ENCODE measurements around the gene NEK1.

NEK1 gene

DNA sequence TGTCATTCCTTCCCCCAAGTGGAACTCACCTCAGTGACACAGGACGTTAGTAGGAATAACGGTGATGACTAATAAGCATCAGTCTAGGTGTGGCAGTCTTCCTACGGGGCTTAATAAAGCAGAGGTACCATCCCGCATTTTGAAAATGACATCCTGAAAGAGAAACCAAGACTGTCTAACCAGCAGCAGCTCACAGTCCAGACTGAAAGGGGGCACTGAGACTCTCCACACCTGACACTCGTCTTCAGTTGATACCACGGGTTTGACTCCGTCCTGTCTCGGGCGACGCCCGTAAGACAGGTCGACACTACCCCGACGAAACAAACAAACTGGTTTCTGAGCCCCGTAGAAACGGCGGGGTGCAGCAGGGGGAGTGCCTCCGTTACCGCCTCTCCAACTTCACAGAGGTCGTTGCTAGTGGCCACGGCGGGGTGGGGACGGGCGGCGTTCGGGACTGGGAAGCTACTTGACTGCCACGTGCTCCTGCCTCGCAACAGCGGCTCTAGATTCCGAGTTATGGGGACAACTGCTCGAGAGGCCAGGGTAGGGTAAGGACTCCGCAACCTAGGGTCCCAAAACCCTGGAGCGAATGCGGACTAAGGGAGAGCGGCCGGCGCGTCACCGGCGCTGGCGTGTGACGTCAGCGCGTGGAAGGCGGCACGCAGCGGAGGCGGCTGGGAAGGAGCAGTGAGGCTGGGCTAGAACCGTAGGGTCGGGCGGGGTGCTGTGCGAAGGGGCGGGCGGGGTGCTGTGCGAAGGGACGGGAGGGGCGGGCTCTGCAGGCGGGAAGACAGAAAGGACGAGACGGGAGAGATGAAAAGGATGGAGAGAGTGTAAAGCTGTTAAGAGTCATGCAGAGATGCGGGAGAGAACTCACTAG, at the start of gene NEK1:
Gene NEK1, minus strand, starts transcription at position 593 of the 880 bp plus-strand sequence. CDS start 9,953 bp downstream, outside the sequence.
- no peaks in the 10 kb centered on the region for H3K27me3 Mint-ChIP-seq
- peak within 1 kb of the TSS; percentile 92 for H3K4me3 Mint-ChIP-seq
- peak; percentile 99 for ATAC-seq
- no peaks in the 10 kb centered on the region for H3K9me3 Mint-ChIP-seq
- H3K4me1 Mint-ChIP-seq: peaks cover 21% of the 10 kb centered on the region
- H3K36me3 Mint-ChIP-seq: peaks cover 6% of the 10 kb centered on the region
- peak within 1 kb of the TSS; percentile 92 for H3K27ac Mint-ChIP-seq

GRCh38 chr4:169661761-169662160, 49.4 kb upstream of the NEK1 start:
- H3K9me3 Mint-ChIP-seq: peaks cover 4% of the 10 kb centered on the region
- no peak overlapping the region for H3K4me3 Mint-ChIP-seq
- peaks cover 15% of the 10 kb centered on the region for H3K36me3 Mint-ChIP-seq
- no peaks in the 10 kb centered on the region for H3K27me3 Mint-ChIP-seq
- ATAC-seq: no peak
- peaks cover 11% of the 10 kb centered on the region for H3K4me1 Mint-ChIP-seq
- H3K27ac Mint-ChIP-seq: no peak overlapping the region

GRCh38 chr4:169660929-169661328, 48.5 kb upstream of the NEK1 start:
- ATAC-seq: no peak
- Mint-ChIP-seq H3K27ac (peak overlapping the region; percentile 96), H3K4me1 (peaks cover 11% of the 10 kb centered on the region), H3K9me3 (peaks cover under 1% of the 10 kb centered on the region), H3K4me3 (peak overlapping the region; percentile 88), H3K36me3 (peaks cover 8% of the 10 kb centered on the region), H3K27me3 (no peaks in the 10 kb centered on the region)

GRCh38 chr4:169659716-169660670, 47.6 kb upstream of the NEK1 start:
- no peaks in the 10 kb centered on the region for H3K9me3 Mint-ChIP-seq
- no peaks in the 10 kb centered on the region for H3K27me3 Mint-ChIP-seq
- ATAC-seq: peak; percentile 99
- peak overlapping the region; percentile 96 for H3K27ac Mint-ChIP-seq
- peaks cover 11% of the 10 kb centered on the region for H3K4me1 Mint-ChIP-seq
- H3K36me3 Mint-ChIP-seq: no peaks in the 10 kb centered on the region
- peak overlapping the region; percentile 88 for H3K4me3 Mint-ChIP-seq

GRCh38 chr4:169658975-169659715, 46.8 kb upstream of the NEK1 start:
- peak overlapping the region; percentile 96 for H3K27ac Mint-ChIP-seq
- no peaks in the 10 kb centered on the region for H3K27me3 Mint-ChIP-seq
- H3K9me3 Mint-ChIP-seq: no peaks in the 10 kb centered on the region
- H3K36me3 Mint-ChIP-seq: peaks cover 3% of the 10 kb centered on the region
- peaks cover 14% of the 10 kb centered on the region for H3K4me1 Mint-ChIP-seq
- no peak for ATAC-seq
- no peak overlapping the region for H3K4me3 Mint-ChIP-seq

DNA sequence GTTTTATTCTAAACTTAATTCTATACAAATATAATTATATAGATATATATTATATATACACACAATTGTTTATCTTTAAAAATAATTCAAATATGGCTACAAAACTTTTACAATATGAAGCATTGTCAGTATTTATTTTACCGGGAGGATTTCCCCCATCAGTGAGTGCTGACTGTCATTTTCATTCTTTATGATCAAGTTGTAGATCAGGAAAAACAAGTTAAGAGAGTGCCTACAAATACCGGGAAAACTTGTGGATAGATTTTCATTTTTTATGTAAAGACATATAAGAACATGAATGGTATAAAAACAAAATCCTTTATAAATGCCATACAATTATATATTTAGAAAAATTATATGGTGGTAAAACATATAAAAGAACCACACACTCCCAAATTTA, 45.8 kb upstream of the NEK1 start:
- H3K9me3 Mint-ChIP-seq: no peaks in the 10 kb centered on the region
- peaks cover 8% of the 10 kb centered on the region for H3K36me3 Mint-ChIP-seq
- H3K4me3 Mint-ChIP-seq: no peak overlapping the region
- peaks cover 18% of the 10 kb centered on the region for H3K4me1 Mint-ChIP-seq
- ATAC-seq: no peak
- no peaks in the 10 kb centered on the region for H3K27me3 Mint-ChIP-seq
- no peak overlapping the region for H3K27ac Mint-ChIP-seq

- H3K4me1 Mint-ChIP-seq: peaks cover 18% of the 10 kb centered on the region
- ATAC-seq: no peak
- H3K4me3 Mint-ChIP-seq: no peak overlapping the region
- H3K27ac Mint-ChIP-seq: no peak overlapping the region
- peaks cover 13% of the 10 kb centered on the region for H3K36me3 Mint-ChIP-seq
- no peaks in the 10 kb centered on the region for H3K27me3 Mint-ChIP-seq
- H3K9me3 Mint-ChIP-seq: no peaks in the 10 kb centered on the region
These were observed 45.2 kb upstream of the NEK1 start for GRCh38 chr4:169657470-169658107.

GRCh38 chr4:169655401-169655800, 43.0 kb upstream of the NEK1 start:
- Mint-ChIP-seq H3K27me3 (no peaks in the 10 kb centered on the region), H3K36me3 (peaks cover 18% of the 10 kb centered on the region), H3K4me1 (peaks cover 21% of the 10 kb centered on the region), H3K9me3 (no peaks in the 10 kb centered on the region), H3K27ac (no peak overlapping the region), H3K4me3 (no peak overlapping the region)
- no peak for ATAC-seq

DNA sequence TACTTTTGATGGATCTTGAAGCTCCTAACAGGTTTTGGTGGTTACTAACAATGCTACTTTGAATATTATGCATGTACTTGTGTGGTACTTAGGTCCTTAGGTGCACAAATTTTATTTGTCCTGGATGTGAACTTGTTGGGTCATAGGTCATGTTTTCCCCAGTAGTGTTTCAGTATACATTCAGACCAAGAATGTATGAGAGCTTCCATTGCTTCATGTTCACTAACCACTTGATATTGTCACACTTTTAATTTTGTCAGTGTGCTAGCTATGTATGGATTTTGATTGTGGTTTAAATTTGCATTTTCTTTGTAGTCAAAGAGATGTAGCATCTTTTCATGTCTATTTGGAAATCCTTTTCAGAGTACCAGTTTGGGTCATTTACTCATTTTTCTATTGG, 40.2 kb upstream of the NEK1 start:
- Mint-ChIP-seq H3K36me3 (peaks cover 25% of the 10 kb centered on the region), H3K27ac (no peak overlapping the region)
- no peak for ATAC-seq

GRCh38 chr4:169650227-169650936, 38.0 kb upstream of the NEK1 start:
- H3K27ac Mint-ChIP-seq: no peak overlapping the region
- no peaks in the 10 kb centered on the region for H3K9me3 Mint-ChIP-seq
- no peaks in the 10 kb centered on the region for H3K27me3 Mint-ChIP-seq
- no peak for ATAC-seq
- H3K4me3 Mint-ChIP-seq: no peak overlapping the region
- peaks cover 25% of the 10 kb centered on the region for H3K36me3 Mint-ChIP-seq
- peaks cover 18% of the 10 kb centered on the region for H3K4me1 Mint-ChIP-seq

More for the DNA sequence above, 40.2 kb upstream of the NEK1 start:
- no peak overlapping the region for H3K4me3 Mint-ChIP-seq
- H3K9me3 Mint-ChIP-seq: no peaks in the 10 kb centered on the region
- peaks cover 18% of the 10 kb centered on the region for H3K4me1 Mint-ChIP-seq
- H3K27me3 Mint-ChIP-seq: no peaks in the 10 kb centered on the region

DNA sequence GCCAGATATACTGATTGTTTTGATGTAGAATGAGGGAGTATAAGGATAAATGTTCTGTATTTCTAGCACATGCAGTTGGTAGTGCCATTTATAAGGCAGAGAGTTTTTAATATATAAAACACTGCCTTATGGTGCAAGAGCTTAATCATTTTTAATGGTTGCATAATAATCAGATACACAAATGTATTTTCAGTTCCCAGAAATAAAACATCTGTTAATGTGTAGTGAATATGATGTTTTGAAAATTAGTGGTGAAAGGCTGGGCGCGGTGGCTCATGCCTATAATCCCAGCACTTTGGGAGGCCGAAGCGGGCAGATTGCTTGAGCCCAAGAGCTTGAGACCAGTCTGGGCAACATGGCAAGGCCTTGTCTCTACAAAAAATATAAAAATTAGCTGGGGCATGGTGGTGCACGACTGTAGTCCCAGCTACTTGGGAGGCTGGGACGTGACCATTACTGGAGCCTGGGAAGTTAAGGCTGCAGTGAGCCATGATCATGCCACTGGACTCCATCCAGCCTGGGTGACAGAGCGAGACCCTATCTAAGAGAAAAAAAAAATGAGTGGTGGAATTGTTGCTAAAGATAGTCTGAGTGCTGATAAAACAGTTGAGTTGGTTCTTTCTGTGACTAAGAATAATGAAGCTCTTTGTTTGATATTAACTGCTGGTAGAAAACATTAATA, 37.3 kb upstream of the NEK1 start:
- Mint-ChIP-seq H3K4me3 (no peak overlapping the region), H3K27me3 (no peaks in the 10 kb centered on the region), H3K27ac (no peak overlapping the region), H3K4me1 (peaks cover 18% of the 10 kb centered on the region), H3K36me3 (peaks cover 28% of the 10 kb centered on the region), H3K9me3 (no peaks in the 10 kb centered on the region)
- ATAC-seq: no peak

GRCh38 chr4:169645627-169646026, 33.2 kb upstream of the NEK1 start:
- no peak overlapping the region for H3K4me3 Mint-ChIP-seq
- peaks cover 6% of the 10 kb centered on the region for H3K4me1 Mint-ChIP-seq
- no peak overlapping the region for H3K27ac Mint-ChIP-seq
- H3K9me3 Mint-ChIP-seq: no peaks in the 10 kb centered on the region
- ATAC-seq: no peak
- peaks cover 24% of the 10 kb centered on the region for H3K36me3 Mint-ChIP-seq
- H3K27me3 Mint-ChIP-seq: no peaks in the 10 kb centered on the region

DNA sequence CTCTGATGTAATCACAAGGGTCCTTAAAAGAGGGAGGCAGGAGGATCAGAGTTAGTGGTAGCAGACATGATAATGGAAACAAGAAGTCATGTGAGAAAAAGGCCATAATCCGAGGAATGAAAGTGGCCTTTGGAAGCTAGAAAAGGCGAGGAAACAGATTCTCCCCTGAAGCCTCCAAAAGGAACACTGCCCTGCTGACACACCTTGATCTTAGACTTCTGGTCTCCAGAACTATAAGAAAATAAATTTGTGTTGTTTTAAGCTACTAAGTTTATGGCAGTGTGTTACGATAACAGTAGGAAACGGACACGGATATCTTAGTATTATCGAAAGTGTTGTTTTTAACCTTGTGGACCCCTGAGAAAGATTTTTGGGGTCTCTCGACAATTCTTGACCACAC, 32.4 kb upstream of the NEK1 start:
- peaks cover 30% of the 10 kb centered on the region for H3K36me3 Mint-ChIP-seq
- H3K27me3 Mint-ChIP-seq: no peaks in the 10 kb centered on the region
- no peak for ATAC-seq
- no peak overlapping the region for H3K4me3 Mint-ChIP-seq
- H3K9me3 Mint-ChIP-seq: no peaks in the 10 kb centered on the region
- H3K27ac Mint-ChIP-seq: no peak overlapping the region
- H3K4me1 Mint-ChIP-seq: peaks cover 6% of the 10 kb centered on the region
